Gastrocnemius medialis (tissue), 4 donors: Measurements from ENCODE around the gene PTGR3. TPM values are rescaled to one million over a fixed set of nuclear protein-coding genes. Genes with fewer than 3 reads are reported as not detected.
A peak's percentile ranks its signal among the peaks of the same experiment; 100 is the strongest.

Experiments
- ATAC-seq, 2 donors: fragments of 150-250 bp; one replicate each; pipeline ENCODE4 v1.9.1; 2016
- DNase-seq, 2 donors: peaks; one replicate each; pipeline ENCODE4 v3.0.0-alpha.2; 2019
- H3K27ac ChIP-seq, 4 donors: fragments of 200-600 bp; sonication (generic); 1 replicate in 1 of 4; 2 replicates in 3 of 4; pipeline ENCODE4 v1.5.1; 2016 to 2018; ENCODE audit warnings: mild to moderate bottlenecking in 2 of 4, moderate library complexity in 1 of 4
- H3K27me3 ChIP-seq, 3 donors: fragments of 200-600 bp; sonication (generic) in 2 of 3; 1 replicate in 1 of 3; 2 replicates in 2 of 3; pipeline versions ENCODE4 v1.5.1 to v1.6.0; 2016 to 2019; ENCODE audit warnings: mild to moderate bottlenecking in 1 of 3, moderate library complexity in 1 of 3
- H3K36me3 ChIP-seq, 2 donors: fragments of 200-600 bp; sonication (generic) in 1 of 2; one replicate each; pipeline ENCODE4 v1.5.1; 2017 to 2018
- H3K4me1 ChIP-seq, 2 donors: fragments of 200-600 bp; sonication (generic) in 1 of 2; one replicate each; pipeline ENCODE4 v1.5.1; 2016 to 2017; ENCODE audit warnings: mild to moderate bottlenecking in 2 of 2
- H3K4me3 ChIP-seq, 4 donors: fragments of 200-600 bp; sonication (generic) in 3 of 4; 1 replicate in 1 of 4; 2 replicates in 3 of 4; pipeline ENCODE4 v1.5.1; 2016 to 2019; ENCODE audit warnings: mild to moderate bottlenecking in 2 of 4
- H3K9me3 ChIP-seq, 3 donors: fragments of 200-600 bp; sonication (generic) in 2 of 3; 1 replicate in 1 of 3; 2 replicates in 2 of 3; pipeline ENCODE4 v1.5.1; 2016 to 2019
- POLR2A ChIP-seq, 2 donors: fragments of 450-650 bp; IDR thresholded peaks; one replicate each; pipeline ENCODE4 v1.6.1; 2017; ENCODE audit warnings: antibody characterized with exemption in 2 of 2, mild to moderate bottlenecking in 2 of 2, moderate library complexity in 2 of 2
- in situ Hi-C, 4 donors: fragments of 200-750 bp; cut with MboI; loops; one replicate each; pipeline versions ENCODE4 v1.15.0 to v1.8.0; 2017; ENCODE audit warnings: low sequenced_read_pairs in 4 of 4
- intact Hi-C: fragments of 100-400 bp; cut with DNase I; formaldehyde crosslinking; loops from one replicate; pipeline ENCODE4 v1.15.1; 2023; ENCODE audit warnings: low total_unique reads
- total RNA-seq, 4 donors: library from RNA; depleted of rRNA; stranded (reverse); fragments of >200 nt; gene quantifications; one replicate each; pipeline versions ENCODE4 v1.1.0 to v1.2.3, GENCODE V29; 2016
- TF ChIP-seq, protein P1 (sequence below), 5 experiments: fragments of 450-650 bp in 3 of 5; fragments of 200-600 bp in 2 of 5; sonication (generic) in 2 of 5; IDR thresholded peaks in 4 of 5; conservative IDR thresholded peaks in 1 of 5; 1 replicate in 4 of 5; 2 replicates in 1 of 5; pipeline ENCODE4 v1.5.1; 2016 to 2019; ENCODE audit warnings: antibody characterized with exemption in 5 of 5, mild to moderate bottlenecking in 3 of 5, moderate library complexity in 3 of 5

The PTGR3 gene
- total RNA-seq, 4 donors from 2014 or later: 25.7 to 34.0 (median 29.9) TPM

DNA sequence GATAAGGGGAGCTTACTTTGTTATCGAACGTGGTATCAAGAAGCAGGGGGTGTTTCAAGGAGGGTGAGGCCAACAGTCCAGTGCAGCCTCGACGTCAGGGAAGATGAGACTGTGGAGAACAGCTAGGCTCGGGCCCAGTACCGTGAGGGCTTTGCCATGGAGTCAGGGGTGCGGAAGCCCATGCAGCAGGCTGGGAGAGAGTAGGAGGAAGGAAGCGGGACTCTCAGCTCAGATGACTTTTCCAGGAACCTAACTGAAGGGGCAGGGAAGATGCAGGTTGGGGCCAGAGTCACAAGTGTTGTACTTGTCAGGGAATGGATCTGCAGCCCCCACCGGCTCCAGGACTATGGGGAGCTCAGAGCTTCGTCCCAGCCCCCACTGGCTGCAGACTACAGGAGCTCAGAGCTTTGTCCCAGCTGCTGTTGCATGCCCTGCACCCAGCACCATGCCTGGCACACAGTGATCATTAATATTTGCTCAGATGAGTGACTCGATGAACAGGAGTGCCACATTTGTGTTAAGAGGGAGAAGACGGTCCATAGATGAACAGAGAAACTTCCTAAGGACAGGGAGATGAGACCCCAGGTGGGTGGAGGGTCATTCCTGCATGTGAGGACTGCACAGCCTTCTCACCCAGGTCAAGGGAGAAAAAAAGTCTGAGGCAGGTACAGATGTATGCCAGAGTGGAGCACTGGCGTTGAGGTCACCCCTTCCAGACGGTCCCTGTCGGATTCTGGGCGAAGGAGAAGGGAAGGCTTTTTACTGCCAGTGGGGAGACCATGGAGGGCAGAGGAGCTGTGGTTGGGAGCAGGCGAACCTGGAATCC lies 36.4 kb downstream of the PTGR3 start:
- H3K9me3 ChIP-seq: no peaks in the 10 kb centered on the region
- no peak overlapping the region for H3K4me3 ChIP-seq
- H3K27me3 ChIP-seq: no peaks in the 10 kb centered on the region
- no peaks in the 10 kb centered on the region for H3K36me3 ChIP-seq
- no peak for DNase-seq
- no peaks in the 10 kb centered on the region for H3K4me1 ChIP-seq
- TF ChIP-seq, protein P1, sequence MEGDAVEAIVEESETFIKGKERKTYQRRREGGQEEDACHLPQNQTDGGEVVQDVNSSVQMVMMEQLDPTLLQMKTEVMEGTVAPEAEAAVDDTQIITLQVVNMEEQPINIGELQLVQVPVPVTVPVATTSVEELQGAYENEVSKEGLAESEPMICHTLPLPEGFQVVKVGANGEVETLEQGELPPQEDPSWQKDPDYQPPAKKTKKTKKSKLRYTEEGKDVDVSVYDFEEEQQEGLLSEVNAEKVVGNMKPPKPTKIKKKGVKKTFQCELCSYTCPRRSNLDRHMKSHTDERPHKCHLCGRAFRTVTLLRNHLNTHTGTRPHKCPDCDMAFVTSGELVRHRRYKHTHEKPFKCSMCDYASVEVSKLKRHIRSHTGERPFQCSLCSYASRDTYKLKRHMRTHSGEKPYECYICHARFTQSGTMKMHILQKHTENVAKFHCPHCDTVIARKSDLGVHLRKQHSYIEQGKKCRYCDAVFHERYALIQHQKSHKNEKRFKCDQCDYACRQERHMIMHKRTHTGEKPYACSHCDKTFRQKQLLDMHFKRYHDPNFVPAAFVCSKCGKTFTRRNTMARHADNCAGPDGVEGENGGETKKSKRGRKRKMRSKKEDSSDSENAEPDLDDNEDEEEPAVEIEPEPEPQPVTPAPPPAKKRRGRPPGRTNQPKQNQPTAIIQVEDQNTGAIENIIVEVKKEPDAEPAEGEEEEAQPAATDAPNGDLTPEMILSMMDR (IDR thresholded peaks at IDR 0.05 in 4 of 5, conservative IDR thresholded peaks at IDR 0.05 in 1 of 5): no peak
- TF ChIP-seq POLR2A (IDR thresholded peaks at IDR 0.05): no peak
- in situ Hi-C loops: loop anchor here in 2 of 4 donors (25.0 kb wide), 1 partner anchor 290 kb away; no protein-coding TSS in a partner anchor
- intact Hi-C loops: no loop called here
- H3K27ac ChIP-seq: no peak overlapping the region
- ATAC-seq: no peak

DNA sequence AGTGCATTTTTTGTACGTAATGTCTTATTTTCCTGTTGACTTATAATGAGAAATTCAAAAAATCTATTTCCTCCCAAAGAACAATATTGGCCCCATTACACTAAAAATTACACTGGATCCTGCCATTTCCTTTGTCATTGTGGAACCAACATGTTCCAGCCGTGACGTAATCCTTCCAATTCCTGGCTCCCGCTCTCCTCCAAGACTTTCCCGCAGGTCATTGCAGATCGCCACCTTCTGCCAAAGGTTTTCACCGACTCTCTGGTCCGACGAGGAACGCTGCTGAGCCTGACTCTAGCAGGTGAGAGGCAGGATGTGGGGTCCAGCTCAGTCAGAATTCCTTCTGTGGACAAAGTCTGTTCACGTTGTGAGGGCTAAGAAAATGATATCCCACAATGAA lies 38.0 kb downstream of the PTGR3 start:
- peak overlapping the region in 1 of 4 donors; percentile 4 for H3K4me3 ChIP-seq
- no peaks in the 10 kb centered on the region for H3K27me3 ChIP-seq
- peak overlapping the region; percentile 43 to 72 (median 48) for H3K27ac ChIP-seq
- H3K4me1 ChIP-seq: no peaks in the 10 kb centered on the region
- intact Hi-C loops: no loop called here
- DNase-seq (no peak), ATAC-seq (peak in 1 of 2 donors; percentile 20)
- TF ChIP-seq, protein P1 (IDR thresholded peaks at IDR 0.05 in 4 of 5, conservative IDR thresholded peaks at IDR 0.05 in 1 of 5): no peak
- TF ChIP-seq POLR2A (IDR thresholded peaks at IDR 0.05): no peak
- H3K36me3 ChIP-seq: no peaks in the 10 kb centered on the region
- in situ Hi-C loops: loop anchor here in 2 of 4 donors (25.0 kb wide), 1 partner anchor 291 kb away; no protein-coding TSS in a partner anchor
- no peaks in the 10 kb centered on the region for H3K9me3 ChIP-seq

DNA sequence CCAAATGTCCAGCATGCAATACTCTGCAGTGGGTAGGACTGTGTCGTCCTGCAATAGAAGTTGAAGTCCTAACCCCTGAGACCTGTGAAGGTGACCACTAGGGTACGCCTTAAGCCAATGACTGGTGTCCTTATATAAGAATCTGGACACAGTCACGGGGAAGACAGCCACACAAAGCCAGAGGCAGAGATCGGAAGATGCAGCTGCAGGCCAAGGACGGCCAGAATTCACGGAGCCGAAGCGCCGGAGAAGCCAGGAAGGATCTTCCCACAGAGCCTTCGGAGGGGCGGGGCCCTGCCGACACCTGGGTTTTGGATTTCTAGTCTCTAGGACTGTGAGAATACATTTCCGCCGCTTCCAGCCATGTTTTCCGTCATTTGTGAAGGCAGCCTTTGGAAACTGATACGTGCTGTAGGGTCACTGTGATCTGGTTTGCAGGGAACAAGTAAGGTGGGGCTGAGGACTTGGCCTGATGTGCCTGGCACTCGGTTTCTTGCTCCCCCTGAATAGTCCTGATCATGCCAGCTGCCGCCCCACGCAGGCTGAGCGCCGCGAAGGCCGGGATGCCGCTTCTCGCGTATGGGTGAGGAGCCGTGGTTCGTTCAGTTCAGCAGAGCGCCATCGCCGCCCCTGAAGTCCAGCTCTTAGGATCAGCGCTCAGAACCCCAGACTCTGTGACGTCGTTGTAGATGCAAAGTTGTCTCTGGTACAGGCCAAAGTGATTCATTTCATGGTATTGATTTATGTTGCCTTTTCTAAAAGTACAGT lies 38.7 kb downstream of the PTGR3 start:
- intact Hi-C loops: no loop called here
- H3K4me3 ChIP-seq: peak overlapping the region in 3 of 4 donors; percentile 4 to 21 (median 13)
- no peak for DNase-seq

DNA sequence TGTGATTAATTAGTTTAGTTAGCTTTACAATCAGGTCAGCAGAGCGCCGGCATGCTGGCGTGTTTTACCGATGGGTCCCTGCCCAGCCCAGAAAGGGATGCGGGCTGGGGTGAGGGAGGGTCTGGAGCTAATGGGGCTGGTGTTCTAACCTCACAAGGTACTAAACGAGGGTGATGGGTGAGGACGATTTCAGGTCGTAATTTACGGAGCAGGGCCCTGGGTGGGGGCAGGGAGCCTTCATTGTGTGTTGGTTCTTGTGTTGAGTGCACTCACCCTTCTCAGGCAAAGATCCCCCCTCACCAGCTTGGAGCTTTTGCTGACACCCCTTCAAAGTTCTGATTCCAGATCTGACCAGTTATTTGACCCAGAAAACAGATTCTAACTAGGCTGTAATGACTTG lies 39.5 kb downstream of the PTGR3 start:
- peak overlapping the region in 3 of 4 donors; percentile 43 to 72 (median 51) for H3K27ac ChIP-seq
- no peaks in the 10 kb centered on the region for H3K9me3 ChIP-seq
- no peaks in the 10 kb centered on the region for H3K4me1 ChIP-seq
- in situ Hi-C loops: loop anchor here in 2 of 4 donors (25.0 kb wide), 1 partner anchor 293 kb away; no protein-coding TSS in a partner anchor
- H3K27me3 ChIP-seq: no peaks in the 10 kb centered on the region
- H3K36me3 ChIP-seq: no peaks in the 10 kb centered on the region
- intact Hi-C loops: loop anchor here (10.0 kb wide), 1 partner anchor 305 kb away; no protein-coding TSS in a partner anchor
- DNase-seq (no peak), ATAC-seq (no peak)
- no peak overlapping the region for H3K4me3 ChIP-seq
- TF ChIP-seq POLR2A (IDR thresholded peaks at IDR 0.05): no peak
- TF ChIP-seq, protein P1 (IDR thresholded peaks at IDR 0.05 in 4 of 5, conservative IDR thresholded peaks at IDR 0.05 in 1 of 5): no peak

More for the DNA sequence above, 38.7 kb downstream of the PTGR3 start:
- TF ChIP-seq POLR2A (IDR thresholded peaks at IDR 0.05): no peak
- TF ChIP-seq, protein P1 (IDR thresholded peaks at IDR 0.05 in 4 of 5, conservative IDR thresholded peaks at IDR 0.05 in 1 of 5): peak in 4 of 5 experiments; percentile 6 to 24 (median 16)
- H3K9me3 ChIP-seq: no peaks in the 10 kb centered on the region
- no peaks in the 10 kb centered on the region for H3K36me3 ChIP-seq
- no peaks in the 10 kb centered on the region for H3K4me1 ChIP-seq
- H3K27ac ChIP-seq: peak overlapping the region; percentile 36 to 72 (median 47)
- no peaks in the 10 kb centered on the region for H3K27me3 ChIP-seq
- ATAC-seq: peak in 1 of 2 donors; percentile 24
- in situ Hi-C loops: loop anchor here in 2 of 4 donors (25.0 kb wide), 1 partner anchor 292 kb away; no protein-coding TSS in a partner anchor
